CD4-positive, alpha-beta T cell treated with Interferon gamma for 1 hour (primary cell): ENCODE results near the gene BROX.

Source experiments
- DNase-seq: peaks from one replicate; pipeline ENCODE4 v3.0.0-alpha.2; 2020

Gene BROX

GRCh38 chr1:222781251-222781650, 68.9 kb downstream of the BROX start:
- DNase-seq, result no peak

GRCh38 chr1:222783051-222783450, 70.7 kb downstream of the BROX start:
- no peak for DNase-seq

GRCh38 chr1:222784371-222784770, 72.0 kb downstream of the BROX start:
- DNase-seq, result no peak
